GM19193 (cell line): ENCODE measurements around the gene STAC.

Experiments
- POLR2A ChIP-seq: IDR thresholded peaks from 4 replicates; pipeline ENCODE4 v1.6.1; 2011; ENCODE audit not compliant: insufficient read depth, insufficient read length; ENCODE audit errors: extremely low read depth

Gene STAC, protein sequence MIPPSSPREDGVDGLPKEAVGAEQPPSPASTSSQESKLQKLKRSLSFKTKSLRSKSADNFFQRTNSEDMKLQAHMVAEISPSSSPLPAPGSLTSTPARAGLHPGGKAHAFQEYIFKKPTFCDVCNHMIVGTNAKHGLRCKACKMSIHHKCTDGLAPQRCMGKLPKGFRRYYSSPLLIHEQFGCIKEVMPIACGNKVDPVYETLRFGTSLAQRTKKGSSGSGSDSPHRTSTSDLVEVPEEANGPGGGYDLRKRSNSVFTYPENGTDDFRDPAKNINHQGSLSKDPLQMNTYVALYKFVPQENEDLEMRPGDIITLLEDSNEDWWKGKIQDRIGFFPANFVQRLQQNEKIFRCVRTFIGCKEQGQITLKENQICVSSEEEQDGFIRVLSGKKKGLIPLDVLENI

DNA sequence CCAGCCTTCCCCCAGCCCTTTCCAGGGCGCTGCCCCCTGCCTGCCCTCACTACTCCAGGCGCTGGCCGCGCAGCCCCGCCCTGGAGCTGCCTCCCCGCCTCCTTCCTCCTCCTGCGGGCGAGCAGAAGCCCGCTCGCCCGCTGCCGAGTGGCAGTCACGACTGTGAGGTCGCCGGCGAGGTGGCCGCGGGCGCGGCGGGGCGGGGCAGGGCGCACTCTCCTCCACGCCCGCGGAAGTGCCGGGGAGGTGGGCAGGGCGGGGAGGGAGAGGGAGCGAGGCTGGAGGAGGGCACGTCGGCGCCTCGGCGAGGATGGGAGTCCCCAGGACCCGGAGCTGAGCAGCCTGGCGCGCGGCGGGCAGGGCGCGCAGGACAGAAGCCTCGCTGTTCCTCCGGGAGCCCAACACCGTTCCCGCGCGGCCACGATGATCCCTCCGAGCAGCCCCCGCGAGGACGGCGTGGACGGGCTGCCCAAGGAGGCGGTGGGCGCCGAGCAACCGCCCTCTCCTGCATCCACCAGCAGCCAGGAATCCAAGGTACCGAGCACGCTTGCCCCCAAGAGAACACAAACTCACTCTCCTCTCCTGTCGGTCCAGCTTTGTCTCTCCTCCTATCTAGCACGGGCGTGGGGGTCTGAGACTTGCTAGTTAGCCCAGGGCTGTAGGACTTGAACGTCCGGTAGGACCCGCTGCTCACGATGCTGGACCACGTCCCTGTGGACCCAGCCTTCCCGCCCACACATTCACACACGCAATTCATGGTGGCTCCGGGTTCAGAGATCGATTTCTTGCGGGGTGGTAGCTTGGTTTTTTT lies at the start of gene STAC:
Gene STAC (plus strand): TSS at position 284 of the 811 bp plus-strand sequence. CDS start 140 bp downstream, at position 424.
- no peak for TF ChIP-seq POLR2A

DNA sequence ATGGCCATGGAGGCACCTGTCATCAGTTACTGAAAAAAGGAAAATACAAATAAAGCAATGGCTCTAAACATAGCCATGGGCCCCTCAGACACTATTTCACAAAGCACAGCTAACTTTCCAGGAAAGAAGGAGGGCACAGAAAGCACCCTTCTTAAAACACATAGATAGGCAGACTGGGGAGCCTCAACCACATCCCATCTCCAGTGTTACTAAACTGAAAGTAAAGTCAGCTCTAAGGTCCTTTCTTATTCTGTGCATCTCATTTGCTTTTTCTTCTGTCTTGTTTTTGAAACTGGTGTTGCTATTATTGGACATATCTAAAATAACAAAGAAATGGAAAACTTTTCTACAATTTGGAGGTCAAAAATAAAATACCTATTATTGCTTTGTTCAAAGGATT lies 48.2 kb upstream of the STAC start:
- no peak for TF ChIP-seq POLR2A

DNA sequence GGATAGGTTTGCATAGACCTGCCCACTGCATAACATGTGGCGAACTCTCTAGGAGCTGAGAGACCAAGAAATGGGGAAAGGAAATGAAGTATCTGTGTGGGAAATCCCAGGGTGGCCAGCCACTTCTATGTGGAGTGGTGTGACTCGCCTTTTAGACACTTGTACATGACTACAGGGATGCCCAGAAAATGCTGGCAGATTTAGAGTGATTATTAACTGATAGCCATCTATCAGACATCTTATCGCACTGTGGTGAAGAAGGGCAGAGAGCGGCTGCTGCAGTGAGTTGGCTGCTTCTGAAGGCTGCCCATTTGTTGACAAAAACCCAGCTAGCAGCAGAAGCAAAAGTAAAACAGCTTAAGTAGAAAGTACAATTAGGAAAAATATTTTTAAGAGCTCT lies 18.1 kb upstream of the STAC start:
- TF ChIP-seq POLR2A = no peak

DNA sequence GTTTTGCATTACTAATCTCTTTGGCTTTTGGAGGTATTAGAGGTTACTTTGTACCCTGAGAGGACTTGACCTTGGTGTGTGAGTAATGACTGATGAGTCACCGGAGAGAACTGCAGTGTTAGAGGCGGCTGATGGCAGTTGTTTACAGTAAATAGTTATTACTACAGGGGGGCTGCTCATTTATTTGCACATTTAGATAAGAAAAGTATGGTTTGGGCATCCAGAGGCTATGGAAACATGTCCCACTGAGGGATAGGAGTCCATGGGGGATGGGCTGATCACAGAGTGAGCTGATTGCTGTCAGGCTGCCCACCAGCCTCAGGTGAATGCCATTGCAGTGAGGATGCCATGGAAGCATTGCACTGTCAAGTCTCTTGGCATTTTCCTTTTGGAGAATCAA lies 17.3 kb upstream of the STAC start:
- no peak for TF ChIP-seq POLR2A

DNA sequence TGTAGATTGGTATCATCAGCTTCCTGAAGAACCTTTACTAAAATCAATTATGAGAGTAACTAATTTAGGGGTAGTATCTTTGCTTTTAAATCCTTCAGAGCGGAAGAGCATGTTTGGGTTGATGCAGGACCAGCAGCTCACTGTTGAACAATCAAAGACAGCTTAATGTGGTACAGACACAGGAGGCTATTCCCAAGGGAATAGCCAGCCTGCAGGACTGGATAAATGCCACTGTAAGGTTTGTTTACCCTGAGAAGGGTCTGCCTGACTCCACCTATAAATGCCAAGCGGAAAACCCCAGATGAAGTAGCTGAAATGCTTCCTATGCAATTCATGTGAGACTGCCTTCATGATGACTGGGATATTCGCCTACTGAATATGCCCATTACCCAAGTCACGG lies 16.0 kb upstream of the STAC start:
- no peak for TF ChIP-seq POLR2A

DNA sequence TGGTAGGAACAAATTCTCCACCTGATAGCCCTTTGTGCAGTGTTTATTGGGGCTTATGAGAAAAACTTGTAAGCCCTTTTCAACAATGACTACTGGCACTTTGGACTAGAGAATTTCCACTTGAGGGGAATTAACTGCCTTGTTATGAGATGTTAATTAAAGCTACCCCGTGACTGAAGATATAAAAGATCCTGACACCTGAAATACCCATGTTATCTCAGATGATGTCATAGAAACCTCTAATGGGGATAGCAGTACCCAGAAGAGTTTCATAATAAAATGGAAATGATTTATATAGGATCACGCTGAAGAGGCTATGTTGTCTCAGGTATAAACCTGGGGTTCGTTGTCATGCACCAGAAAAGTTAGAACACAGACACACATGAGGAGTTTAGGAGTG lies 14.5 kb upstream of the STAC start:
- no peak for TF ChIP-seq POLR2A

DNA sequence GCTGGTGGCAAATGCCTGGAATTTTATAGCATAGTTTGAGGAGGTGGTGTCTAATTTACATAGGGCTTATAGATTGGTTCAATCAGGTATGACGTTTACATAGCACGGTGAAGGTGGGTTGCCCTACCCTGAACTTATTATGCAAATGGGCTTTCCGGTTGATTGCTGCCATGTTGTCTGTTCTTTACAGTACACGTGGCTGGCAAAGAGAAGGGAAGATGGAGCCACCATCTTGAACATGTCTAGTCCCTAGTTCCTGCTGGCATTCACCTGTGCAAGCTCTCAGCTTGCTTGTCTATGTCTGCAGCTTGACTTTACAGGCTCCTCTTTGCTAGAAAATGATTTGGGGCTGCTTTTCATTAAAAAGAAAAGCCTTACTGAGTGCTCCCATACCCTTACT lies 14.0 kb upstream of the STAC start:
- no peak for TF ChIP-seq POLR2A

DNA sequence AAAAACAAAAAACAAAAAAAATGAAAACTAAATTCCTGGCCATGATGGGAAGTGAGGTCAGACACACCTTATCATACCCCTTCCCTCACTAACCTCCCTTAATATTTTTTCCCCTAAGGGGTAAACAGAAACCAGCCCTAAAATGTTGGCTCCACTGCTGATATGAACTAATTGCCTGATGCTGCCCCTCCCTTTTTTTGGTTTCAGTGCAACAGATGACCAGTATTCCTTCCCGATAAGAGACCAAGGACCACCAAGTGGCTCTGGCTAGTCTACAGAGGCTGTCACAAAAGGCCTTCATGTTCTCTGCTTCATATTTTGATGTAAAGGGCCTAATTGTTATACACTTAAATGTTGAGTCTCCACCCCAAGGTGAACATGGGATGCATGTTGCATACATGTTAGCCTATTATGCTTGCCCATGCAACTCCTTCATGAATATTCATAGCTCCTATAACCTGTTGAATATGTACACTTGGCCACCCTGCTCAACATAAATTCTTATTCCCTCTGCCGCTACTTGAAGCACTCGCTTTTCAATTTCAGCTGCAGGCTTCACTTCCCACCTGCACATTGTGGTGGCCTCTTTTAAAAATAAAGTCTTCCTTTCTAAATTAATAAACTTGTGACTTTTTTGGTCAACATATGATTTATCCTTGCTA lies 12.3 kb upstream of the STAC start:
- TF ChIP-seq POLR2A = no peak

DNA sequence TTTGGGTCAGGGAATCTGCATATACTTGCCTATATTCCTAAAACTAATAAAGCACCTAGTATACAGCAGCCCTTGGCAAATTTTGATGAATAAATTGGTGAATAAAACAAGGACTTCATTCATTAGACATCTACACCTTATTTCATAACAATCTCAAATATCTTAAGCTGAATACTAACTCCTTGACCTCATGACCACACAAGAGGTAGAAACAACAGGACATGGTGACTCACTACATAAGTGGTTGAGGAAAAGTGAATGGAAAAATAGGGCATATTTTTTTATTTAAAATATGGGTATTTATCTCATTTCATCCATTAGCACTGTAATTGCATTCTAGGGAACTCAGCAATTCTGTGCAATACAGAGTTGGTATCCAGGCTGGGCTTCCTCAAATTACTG lies 7.8 kb upstream of the STAC start:
- no peak for TF ChIP-seq POLR2A

DNA sequence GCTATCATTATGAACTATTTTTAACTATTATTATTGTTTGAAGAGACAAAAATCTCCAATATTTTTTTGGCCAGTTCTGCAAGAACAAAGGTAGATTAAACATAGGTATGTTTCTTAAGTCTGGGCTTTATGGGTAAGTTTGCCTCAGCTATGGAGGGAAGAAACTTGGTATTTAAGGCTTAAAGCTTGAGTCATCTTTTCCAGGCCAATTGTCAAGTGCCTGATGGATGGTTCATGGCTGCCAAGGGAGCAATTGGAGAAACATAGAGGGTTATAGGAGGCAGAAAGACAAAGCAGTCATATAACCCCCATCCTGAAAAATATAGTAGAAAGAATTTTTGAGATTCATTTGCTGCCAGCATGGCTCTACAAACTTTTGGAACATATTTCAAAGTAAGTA lies 7.2 kb upstream of the STAC start:
- TF ChIP-seq POLR2A = no peak

DNA sequence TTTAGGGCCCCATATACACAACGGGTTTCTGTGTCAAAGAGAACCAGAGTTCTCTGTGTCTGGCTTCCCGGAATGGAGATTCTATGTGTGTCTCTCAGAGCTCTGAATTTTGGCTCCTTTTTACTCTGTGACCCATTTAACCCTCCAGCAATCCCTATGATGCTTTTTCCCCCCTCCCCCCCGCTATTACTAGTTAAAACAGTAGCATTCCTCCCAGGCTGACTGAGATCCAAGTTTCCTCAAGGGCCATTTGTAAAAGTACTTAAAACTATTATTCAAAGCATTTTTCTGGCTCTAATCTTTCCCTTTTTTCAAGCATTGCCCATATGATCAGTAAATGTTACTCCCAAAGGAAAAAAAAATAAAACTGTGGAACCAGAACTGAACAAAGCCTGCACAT lies 6.6 kb upstream of the STAC start:
- TF ChIP-seq POLR2A = no peak

DNA sequence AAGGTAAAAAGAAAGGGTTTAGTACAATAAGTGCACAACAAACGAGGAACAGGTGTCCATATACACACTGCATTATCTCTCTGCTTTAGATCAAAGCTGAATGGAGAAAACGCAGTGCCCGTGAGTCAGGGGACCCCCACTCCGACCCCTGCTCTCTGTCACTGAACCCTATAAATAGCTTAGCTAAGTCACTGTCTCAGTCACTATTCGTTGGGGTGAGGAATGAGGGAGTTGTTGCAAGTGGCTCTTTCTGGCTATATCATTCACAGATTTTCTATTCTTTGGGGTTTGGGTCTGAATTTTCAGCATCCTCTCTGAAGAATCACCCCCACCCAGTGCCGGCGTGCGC lies 458 bp upstream of the STAC start:
- no peak for TF ChIP-seq POLR2A

DNA sequence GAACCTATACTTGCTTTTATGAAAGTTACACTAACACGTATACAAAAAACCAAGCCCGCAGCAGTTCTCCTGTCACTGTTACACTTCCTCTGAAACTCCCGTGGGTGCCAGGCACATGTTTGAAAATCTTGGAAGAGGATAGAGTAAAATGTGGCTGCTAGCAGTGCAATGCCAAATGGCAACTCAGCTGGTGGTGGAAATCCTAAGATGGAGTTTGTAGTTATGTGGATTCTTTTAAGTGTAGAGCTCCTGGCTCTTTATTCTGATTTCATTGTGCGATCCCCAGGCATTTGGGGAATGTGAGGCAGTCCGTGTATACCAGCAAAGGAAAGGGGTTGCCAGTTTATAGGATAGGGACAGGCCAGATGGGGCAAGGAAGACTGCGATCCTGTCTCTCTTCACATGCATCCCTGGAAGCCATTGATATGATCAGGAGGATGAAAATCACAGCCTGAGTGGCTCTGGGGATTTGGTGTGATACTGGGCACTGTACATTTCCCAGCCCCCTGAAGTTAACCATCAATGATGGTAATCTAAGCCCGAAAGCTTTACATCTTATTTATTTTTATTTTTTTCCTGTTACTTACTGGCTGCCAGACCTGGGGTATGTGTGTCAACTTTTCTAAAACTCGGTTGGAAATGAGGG lies 1.1 kb downstream of the STAC start:
- TF ChIP-seq POLR2A = no peak

DNA sequence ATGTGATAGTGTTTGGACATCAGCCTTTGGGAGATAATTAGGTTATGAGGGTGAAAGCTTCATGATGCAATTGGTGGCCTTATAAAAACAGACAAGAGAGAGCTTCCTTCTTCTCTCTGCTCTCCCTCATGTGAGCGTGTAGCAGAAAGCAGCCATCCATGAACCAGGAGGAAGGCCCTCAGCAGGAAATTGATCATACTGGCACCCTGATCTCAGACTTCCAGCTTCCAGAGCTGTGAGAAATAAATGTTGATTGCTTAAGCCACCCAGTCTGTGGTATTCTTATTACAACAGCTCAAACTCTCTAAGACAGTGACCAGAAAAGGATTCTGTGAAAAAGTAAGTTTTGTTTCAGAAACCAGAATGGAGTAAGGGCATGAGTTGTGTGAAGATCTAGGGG lies 13.3 kb downstream of the STAC start:
- no peak for TF ChIP-seq POLR2A

DNA sequence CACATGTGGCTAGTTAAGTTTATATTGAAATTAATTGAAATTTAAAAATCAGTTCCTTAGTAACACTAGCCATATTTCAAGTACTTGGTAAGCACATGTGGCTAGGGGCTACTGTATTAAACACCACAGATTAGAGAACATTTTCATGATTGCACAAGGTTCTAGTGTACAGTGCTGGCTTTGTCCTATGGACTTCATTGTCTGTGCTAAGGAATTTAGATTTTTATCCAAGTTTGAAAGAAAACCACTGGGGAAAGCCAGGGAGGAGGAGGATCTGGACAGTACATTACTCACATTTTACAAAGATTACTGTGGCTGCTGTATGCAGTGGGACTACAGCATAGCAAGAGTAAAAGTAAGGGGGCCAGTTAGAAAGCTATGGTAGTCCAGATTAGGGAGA lies 13.9 kb downstream of the STAC start:
- TF ChIP-seq POLR2A = no peak
